Measurements from ENCODE around the gene SPARCL1. TPM values are rescaled to one million over a fixed set of nuclear protein-coding genes. Genes with fewer than 3 reads are reported as not detected.
A peak's percentile ranks its signal among the peaks of the same experiment; 100 is the strongest.
"Not testable (repeated sequence)": the region's sequence is repeated elsewhere in the genome, so short reads cannot be mapped to it uniquely, and the experiment has no call there.

SPARCL1 gene
- total RNA-seq, 1 donor from 2014 or later = 8.6 TPM

GRCh38 chr4:87426865-87427517 lies 102.2 kb downstream of the SPARCL1 start:
- H3K27me3 Mint-ChIP-seq (ENCODE audit: low read depth) = no peaks in the 10 kb centered on the region
- DNase-seq (ENCODE audit: low read depth, low spot score) = no peak
- H3K27ac Mint-ChIP-seq (ENCODE audit: unreplicated experiment) = no peak overlapping the region
- H3K9me3 Mint-ChIP-seq = no peaks in the 10 kb centered on the region
- peaks cover 28% of the 10 kb centered on the region for H3K4me1 Mint-ChIP-seq
- TF ChIP-seq, protein P1, sequence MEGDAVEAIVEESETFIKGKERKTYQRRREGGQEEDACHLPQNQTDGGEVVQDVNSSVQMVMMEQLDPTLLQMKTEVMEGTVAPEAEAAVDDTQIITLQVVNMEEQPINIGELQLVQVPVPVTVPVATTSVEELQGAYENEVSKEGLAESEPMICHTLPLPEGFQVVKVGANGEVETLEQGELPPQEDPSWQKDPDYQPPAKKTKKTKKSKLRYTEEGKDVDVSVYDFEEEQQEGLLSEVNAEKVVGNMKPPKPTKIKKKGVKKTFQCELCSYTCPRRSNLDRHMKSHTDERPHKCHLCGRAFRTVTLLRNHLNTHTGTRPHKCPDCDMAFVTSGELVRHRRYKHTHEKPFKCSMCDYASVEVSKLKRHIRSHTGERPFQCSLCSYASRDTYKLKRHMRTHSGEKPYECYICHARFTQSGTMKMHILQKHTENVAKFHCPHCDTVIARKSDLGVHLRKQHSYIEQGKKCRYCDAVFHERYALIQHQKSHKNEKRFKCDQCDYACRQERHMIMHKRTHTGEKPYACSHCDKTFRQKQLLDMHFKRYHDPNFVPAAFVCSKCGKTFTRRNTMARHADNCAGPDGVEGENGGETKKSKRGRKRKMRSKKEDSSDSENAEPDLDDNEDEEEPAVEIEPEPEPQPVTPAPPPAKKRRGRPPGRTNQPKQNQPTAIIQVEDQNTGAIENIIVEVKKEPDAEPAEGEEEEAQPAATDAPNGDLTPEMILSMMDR (conservative IDR thresholded peaks at IDR 0.05) = no peak
- H3K36me3 Mint-ChIP-seq (ENCODE audit: low read depth) = no peaks in the 10 kb centered on the region
- H3K4me3 Mint-ChIP-seq = peak overlapping the region; percentile 59

DNA sequence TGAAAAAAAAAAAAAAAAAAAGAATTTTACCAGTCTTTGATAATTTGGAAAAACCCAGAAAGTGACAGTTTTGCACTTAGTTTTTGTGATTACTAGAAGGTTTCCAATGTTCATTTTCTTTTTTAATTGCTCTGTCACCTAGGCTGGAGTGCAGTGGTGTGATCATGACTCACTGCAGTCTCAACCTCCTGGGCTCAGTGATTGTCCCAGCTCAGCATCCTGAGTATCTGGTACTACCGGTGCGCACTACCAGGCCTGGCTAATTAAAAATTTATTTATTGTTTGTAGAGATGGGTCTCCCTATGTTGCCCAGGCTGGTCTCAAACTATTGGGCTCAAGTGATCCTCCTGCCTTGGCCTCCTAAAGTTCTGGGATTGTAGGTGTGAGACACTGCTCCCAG lies 103.5 kb downstream of the SPARCL1 start:
- no peaks in the 10 kb centered on the region for H3K27me3 Mint-ChIP-seq (ENCODE audit: low read depth)
- H3K9me3 Mint-ChIP-seq = no peaks in the 10 kb centered on the region
- H3K36me3 Mint-ChIP-seq (ENCODE audit: low read depth) = no peaks in the 10 kb centered on the region
- peaks cover 31% of the 10 kb centered on the region for H3K4me1 Mint-ChIP-seq
- H3K4me3 Mint-ChIP-seq = peak overlapping the region; percentile 70
- H3K27ac Mint-ChIP-seq (ENCODE audit: unreplicated experiment) = no peak overlapping the region
- TF ChIP-seq, protein P1 (conservative IDR thresholded peaks at IDR 0.05) = no peak
- DNase-seq (ENCODE audit: low read depth, low spot score) = no peak

DNA sequence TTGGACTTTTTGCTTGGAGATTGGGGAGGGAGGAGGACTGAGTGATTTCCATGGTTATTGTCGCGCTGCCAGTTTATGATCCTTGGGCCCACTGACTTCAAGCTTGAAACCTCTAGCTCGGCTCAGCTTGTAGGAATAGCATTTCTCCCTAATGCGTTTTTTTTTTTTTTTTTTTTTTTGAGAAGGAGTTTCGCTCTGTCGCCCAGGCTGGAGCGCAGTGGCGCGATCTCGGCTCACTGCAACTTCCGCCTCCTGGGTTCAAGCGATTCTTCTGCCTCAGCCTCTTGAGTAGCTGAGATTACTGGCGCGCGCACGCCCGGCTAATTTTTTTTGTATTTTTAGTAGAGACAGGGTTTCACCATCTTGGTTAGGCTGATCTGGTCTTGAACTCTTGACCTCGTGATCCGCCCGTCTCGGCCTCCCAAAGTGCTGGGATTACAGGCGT lies 105.1 kb downstream of the SPARCL1 start:
- DNase-seq (ENCODE audit: low read depth, low spot score) = not testable (repeated sequence)
- peak overlapping the region; percentile 6 for H3K27ac Mint-ChIP-seq (ENCODE audit: unreplicated experiment)

More for the DNA sequence above, 105.1 kb downstream of the SPARCL1 start:
- peak overlapping the region; percentile 99 for H3K4me3 Mint-ChIP-seq
- not testable (repeated sequence) for H3K9me3 Mint-ChIP-seq; H3K27me3 Mint-ChIP-seq (ENCODE audit: low read depth); H3K36me3 Mint-ChIP-seq (ENCODE audit: low read depth)
- peaks cover 27% of the 10 kb centered on the region for H3K4me1 Mint-ChIP-seq

Other genes with a start within 250 kb of the SPARCL1 start
- not detected in 2 replicates for gene HSD17B13, start 206.5 kb downstream of the SPARCL1 start, total RNA-seq
- 18.4 and 22.6 TPM in 2 replicates for gene HSD17B11, start 138.2 kb downstream of the SPARCL1 start, total RNA-seq
- gene NUDT9, start 106.8 kb downstream of the SPARCL1 start, total RNA-seq = 22.6 and 25.4 TPM in 2 replicates
- not detected in 2 replicates for gene DSPP, start 79.2 kb upstream of the SPARCL1 start, total RNA-seq
- gene DMP1, start 120.9 kb upstream of the SPARCL1 start, total RNA-seq = not detected in 2 replicates